OCI-LY7 (cell line): ENCODE measurements around the gene ABHD10. TPM values are rescaled to one million over a fixed set of nuclear protein-coding genes. Genes with fewer than 3 reads are reported as not detected.

Experiments used
- BruUV-seq: library from RNA; stranded (reverse); fragments of 400-500 nt; replicated peaks from 2 replicates; lab custom pipeline; 2021; lab: Mats Ljungman, UMichigan
- CTCF ChIA-PET: fragments of 300-600 bp; sonication (Branson Sonifier 250); formaldehyde crosslinking; loops from one replicate; lab custom pipeline; 2022; ENCODE audit warnings: antibody characterized with exemption; ENCODE audit not compliant: unreplicated experiment; lab: Charles Lee
- POLR2A ChIA-PET: fragments of 300-600 bp; sonication (Branson Sonifier 250); formaldehyde crosslinking; loops from one replicate; lab custom pipeline; 2022; ENCODE audit warnings: antibody characterized with exemption; lab: Charles Lee
- DNase-seq: peaks from one replicate; pipeline ENCODE4 v3.0.0-alpha.2; 2015; ENCODE audit warnings: low spot score
- H2AFZ ChIP-seq: fragments of 200-600 bp; sonication (generic), shearing (Covaris generic); 2 replicates; pipeline ENCODE4 v1.6.1; 2014; ENCODE audit warnings: mild to moderate bottlenecking, antibody characterized with exemption, low read length, moderate library complexity
- H3K27ac ChIP-seq: fragments of 200-600 bp; sonication (generic); 2 replicates; pipeline ENCODE4 v1.5.1; 2014; ENCODE audit warnings: mixed run types, low read depth, mild to moderate bottlenecking, moderate library complexity, low read length, inconsistent platforms; ENCODE audit not compliant: poor library complexity, severe bottlenecking
- H3K36me3 ChIP-seq: fragments of 200-600 bp; sonication (generic); 2 replicates; pipeline ENCODE4 v1.6.1; 2014; ENCODE audit warnings: mild to moderate bottlenecking, antibody characterized with exemption, low read length, moderate library complexity, mixed read lengths; ENCODE audit not compliant: insufficient read depth
- H3K4me1 ChIP-seq: fragments of 200-600 bp; sonication (generic); 2 replicates; pipeline ENCODE4 v1.5.1; 2014; ENCODE audit warnings: mild to moderate bottlenecking, low read length; ENCODE audit not compliant: insufficient read depth, poor library complexity, severe bottlenecking
- H3K4me2 ChIP-seq: fragments of 200-600 bp; sonication (generic); 2 replicates; pipeline ENCODE4 v1.6.1; 2014; ENCODE audit warnings: mild to moderate bottlenecking, low read length
- H3K4me3 ChIP-seq: fragments of 200-600 bp; sonication (generic); 2 replicates; pipeline ENCODE4 v1.5.1; 2014; ENCODE audit warnings: mild to moderate bottlenecking, low read depth, low read length; ENCODE audit not compliant: poor library complexity, severe bottlenecking
- H3K79me2 ChIP-seq: fragments of 200-600 bp; sonication (generic); 2 replicates; pipeline ENCODE4 v1.6.1; 2016; ENCODE audit warnings: low read depth, mild to moderate bottlenecking, low read length, moderate library complexity, mixed read lengths; ENCODE audit not compliant: insufficient read depth
- H3K9me2 ChIP-seq: fragments of 200-600 bp; sonication (generic); 2 replicates; pipeline ENCODE4 v1.6.1; 2016; ENCODE audit warnings: mild to moderate bottlenecking, low read length, mixed read lengths; ENCODE audit not compliant: insufficient read depth
- H3K9me3 ChIP-seq: fragments of 200-600 bp; sonication (generic); 2 replicates; pipeline ENCODE4 v1.6.1; 2014; ENCODE audit warnings: mild to moderate bottlenecking, mixed run types, low read length, mixed read lengths
- H4K20me1 ChIP-seq: fragments of 200-600 bp; sonication (generic); 2 replicates; pipeline ENCODE4 v1.6.1; 2014; ENCODE audit warnings: mild to moderate bottlenecking, antibody characterized with exemption, low read length, moderate library complexity, mixed read lengths; ENCODE audit not compliant: insufficient read depth
- EZH2phosphoT487 ChIP-seq: fragments of 200-600 bp; sonication (generic); IDR thresholded peaks from 2 replicates; pipeline ENCODE4 v1.6.1; 2018; ENCODE audit warnings: low read depth, borderline replicate concordance, mild to moderate bottlenecking, mixed run types, antibody characterized with exemption, low read length, moderate library complexity, mixed read lengths
- intact Hi-C: fragments of 100-400 bp; cut with micrococcal nuclease; formaldehyde crosslinking; loops from one replicate; pipeline ENCODE4 v1.10.0; 2022; ENCODE audit not compliant: unreplicated experiment
- total RNA-seq, 2 experiments: library from RNA; depleted of rRNA in 1 of 2; stranded (reverse); fragments of >200 nt in 1 of 2; shearing (Covaris generic) in 1 of 2; gene quantifications; 2 replicates each; pipeline ENCODE4 v1.2.3, GENCODE V29; 2014 to 2022
- TF ChIP-seq, protein P1 (sequence below): fragments of 200-600 bp; sonication (generic); conservative IDR thresholded peaks from 2 replicates; pipeline ENCODE4 v1.5.1; 2014; ENCODE audit warnings: mild to moderate bottlenecking, antibody characterized with exemption, low read length, moderate library complexity, mixed read lengths

The ABHD10 gene
- total RNA-seq, 2 experiments from 2014 or later = 40.8 to 46.5 TPM

GRCh38 chr3:111967068-111967467 is 11.8 kb upstream of the ABHD10 start:
- no peaks in the 10 kb centered on the region for H3K79me2 ChIP-seq
- BruUV-seq = no TSS peak
- H3K9me3 ChIP-seq = no peaks in the 10 kb centered on the region
- H3K9me2 ChIP-seq = no peaks in the 10 kb centered on the region
- intact Hi-C loops = loop anchor here (1.0 kb wide), 2 partner anchors 250 to 299 kb away; no protein-coding TSS in a partner anchor
- H3K27ac ChIP-seq = no peak overlapping the region
- TF ChIP-seq EZH2phosphoT487 = no peak
- TF ChIP-seq, protein P1, sequence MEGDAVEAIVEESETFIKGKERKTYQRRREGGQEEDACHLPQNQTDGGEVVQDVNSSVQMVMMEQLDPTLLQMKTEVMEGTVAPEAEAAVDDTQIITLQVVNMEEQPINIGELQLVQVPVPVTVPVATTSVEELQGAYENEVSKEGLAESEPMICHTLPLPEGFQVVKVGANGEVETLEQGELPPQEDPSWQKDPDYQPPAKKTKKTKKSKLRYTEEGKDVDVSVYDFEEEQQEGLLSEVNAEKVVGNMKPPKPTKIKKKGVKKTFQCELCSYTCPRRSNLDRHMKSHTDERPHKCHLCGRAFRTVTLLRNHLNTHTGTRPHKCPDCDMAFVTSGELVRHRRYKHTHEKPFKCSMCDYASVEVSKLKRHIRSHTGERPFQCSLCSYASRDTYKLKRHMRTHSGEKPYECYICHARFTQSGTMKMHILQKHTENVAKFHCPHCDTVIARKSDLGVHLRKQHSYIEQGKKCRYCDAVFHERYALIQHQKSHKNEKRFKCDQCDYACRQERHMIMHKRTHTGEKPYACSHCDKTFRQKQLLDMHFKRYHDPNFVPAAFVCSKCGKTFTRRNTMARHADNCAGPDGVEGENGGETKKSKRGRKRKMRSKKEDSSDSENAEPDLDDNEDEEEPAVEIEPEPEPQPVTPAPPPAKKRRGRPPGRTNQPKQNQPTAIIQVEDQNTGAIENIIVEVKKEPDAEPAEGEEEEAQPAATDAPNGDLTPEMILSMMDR = no peak
- H3K4me1 ChIP-seq = peaks cover 6% of the 10 kb centered on the region
- ChIA-PET POLR2A (interaction anchor here (0.7 to 1.4 kb wide), 4 partner anchors 10 to 250 kb away, joined by 3 to 4 read pairs (median 4); no protein-coding TSS in a partner anchor), CTCF (no interaction called here)
- H3K4me2 ChIP-seq = no peak overlapping the region
- H3K4me3 ChIP-seq = no peak overlapping the region
- H2AFZ ChIP-seq = peak overlapping the region; percentile 53; the same call in 1 of the 2 replicates
- DNase-seq = no peak
- no peaks in the 10 kb centered on the region for H3K36me3 ChIP-seq
- H4K20me1 ChIP-seq = no peaks in the 10 kb centered on the region

DNA sequence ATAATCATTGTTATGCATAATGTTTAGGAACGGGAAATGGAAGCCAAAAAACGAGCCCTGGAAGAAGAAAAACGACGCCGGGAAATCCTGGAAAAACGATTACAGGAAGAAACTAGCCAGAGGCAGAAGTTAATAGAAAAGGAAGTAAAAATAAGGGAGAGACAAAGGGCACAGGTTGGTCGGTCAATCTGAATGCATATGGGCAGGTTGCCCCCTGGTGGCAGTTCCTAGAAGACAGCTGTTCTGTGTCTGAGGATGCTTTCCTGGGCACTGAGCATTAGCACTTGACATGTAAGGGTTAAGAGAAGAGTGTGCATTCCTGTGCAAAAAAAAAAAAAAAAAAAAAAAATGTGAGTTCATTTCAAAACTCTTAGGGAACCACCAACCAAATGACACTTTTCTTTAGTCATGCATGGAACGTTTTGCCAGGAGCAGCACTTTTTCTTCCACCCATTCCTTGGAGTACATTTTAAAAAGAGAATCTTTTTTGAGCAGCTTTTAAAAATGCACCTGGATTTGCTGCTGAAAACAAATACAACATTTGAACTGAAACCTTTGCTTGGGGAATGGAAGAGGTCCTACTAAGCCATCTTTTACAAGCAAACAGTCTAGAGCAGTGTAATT is 11.1 kb upstream of the ABHD10 start:
- peak overlapping the region; percentile 53; the same call in 1 of the 2 replicates for H2AFZ ChIP-seq
- TF ChIP-seq, protein P1 = peak; percentile 93
- TF ChIP-seq EZH2phosphoT487 = no peak
- H3K4me2 ChIP-seq = peak overlapping the region; percentile 44; the same call in 1 of the 2 replicates
- intact Hi-C loops = loop anchor here (1.0 kb wide), 2 partner anchors 250 to 299 kb away; no protein-coding TSS in a partner anchor
- CTCF ChIA-PET = interaction anchor here (0.6 to 1.4 kb wide), 5 partner anchors 247 to 1323 kb away, joined by 3 to 4 read pairs (median 4); no protein-coding TSS in a partner anchor
- H3K36me3 ChIP-seq = no peaks in the 10 kb centered on the region
- H3K4me1 ChIP-seq = peaks cover 6% of the 10 kb centered on the region
- H3K27ac ChIP-seq = no peak overlapping the region
- POLR2A ChIA-PET = interaction anchor here (0.7 to 1.4 kb wide), 6 partner anchors 9 to 302 kb away, joined by 3 to 6 read pairs (median 4); partner anchors contain the start of gene ABHD10
- peak; percentile 82 for DNase-seq
- no peak overlapping the region for H3K4me3 ChIP-seq
- H3K9me3 ChIP-seq = no peaks in the 10 kb centered on the region
- BruUV-seq = no TSS peak
- no peaks in the 10 kb centered on the region for H3K9me2 ChIP-seq
- H3K79me2 ChIP-seq = no peaks in the 10 kb centered on the region
- H4K20me1 ChIP-seq = no peaks in the 10 kb centered on the region
